T-helper 2 cell treated with Interferon-gamma antibody and Interleukin-4, amounts not matched to agents 5 μg/mL and 100 μg/mL, for 36 hours (primary cell): ENCODE data around the gene HERPUD1.

Experiments used
- DNase-seq: peaks from one replicate; pipeline ENCODE4 v3.0.0; 2021; ENCODE audit warnings: low spot score
- H3K27ac Mint-ChIP-seq: one replicate; pipeline ENCODE4 v1.8.0; 2021; ENCODE audit warnings: mild to moderate bottlenecking, mixed read lengths
- H3K27me3 Mint-ChIP-seq: one replicate; pipeline ENCODE4 v1.8.0; 2021; ENCODE audit warnings: low read depth, mixed read lengths
- H3K36me3 Mint-ChIP-seq: one replicate; pipeline ENCODE4 v1.8.0; 2021; ENCODE audit warnings: low read depth, mixed read lengths
- H3K4me1 Mint-ChIP-seq: one replicate; pipeline ENCODE4 v1.8.0; 2021; ENCODE audit warnings: low read depth, mixed read lengths
- H3K4me3 Mint-ChIP-seq: one replicate; pipeline ENCODE4 v1.8.0; 2022; ENCODE audit warnings: mild to moderate bottlenecking, moderate library complexity, mixed read lengths
- H3K9me3 Mint-ChIP-seq: one replicate; pipeline ENCODE4 v1.8.0; 2021; ENCODE audit warnings: mixed read lengths

Gene HERPUD1

GRCh38 chr16:56947604-56947995, 15.7 kb downstream of the HERPUD1 start:
- Mint-ChIP-seq H3K27ac (no peak overlapping the region), H3K36me3 (peaks cover 36% of the 10 kb centered on the region), H3K9me3 (no peaks in the 10 kb centered on the region), H3K4me3 (no peak overlapping the region), H3K4me1 (peaks cover 30% of the 10 kb centered on the region), H3K27me3 (no peaks in the 10 kb centered on the region)
- DNase-seq = no peak

GRCh38 chr16:56948234-56948633, 16.3 kb downstream of the HERPUD1 start:
- Mint-ChIP-seq H3K27ac (no peak overlapping the region), H3K4me3 (no peak overlapping the region), H3K4me1 (peaks cover 26% of the 10 kb centered on the region), H3K36me3 (peaks cover 30% of the 10 kb centered on the region), H3K27me3 (no peaks in the 10 kb centered on the region), H3K9me3 (no peaks in the 10 kb centered on the region)
- no peak for DNase-seq

- Mint-ChIP-seq H3K4me3 (no peak overlapping the region), H3K4me1 (peaks cover 18% of the 10 kb centered on the region), H3K27ac (peak overlapping the region; percentile 65), H3K9me3 (no peaks in the 10 kb centered on the region), H3K36me3 (peaks cover 14% of the 10 kb centered on the region), H3K27me3 (no peaks in the 10 kb centered on the region)
- no peak for DNase-seq
Observed at GRCh38 chr16:56950051-56950450, 18.1 kb downstream of the HERPUD1 start.

GRCh38 chr16:56950455-56950854, 18.5 kb downstream of the HERPUD1 start:
- DNase-seq = no peak
- no peak overlapping the region for H3K4me3 Mint-ChIP-seq
- no peaks in the 10 kb centered on the region for H3K9me3 Mint-ChIP-seq
- peaks cover 10% of the 10 kb centered on the region for H3K36me3 Mint-ChIP-seq
- H3K27me3 Mint-ChIP-seq = no peaks in the 10 kb centered on the region
- H3K4me1 Mint-ChIP-seq = peaks cover 18% of the 10 kb centered on the region
- peak overlapping the region; percentile 7 for H3K27ac Mint-ChIP-seq

- Mint-ChIP-seq H3K4me1 (peaks cover 18% of the 10 kb centered on the region), H3K27ac (no peak overlapping the region), H3K27me3 (no peaks in the 10 kb centered on the region), H3K9me3 (no peaks in the 10 kb centered on the region), H3K36me3 (peaks cover 8% of the 10 kb centered on the region), H3K4me3 (no peak overlapping the region)
- peak; percentile 46 for DNase-seq
Observed at GRCh38 chr16:56950881-56951771, 19.2 kb downstream of the HERPUD1 start.

GRCh38 chr16:56953006-56953405, 21.1 kb downstream of the HERPUD1 start:
- Mint-ChIP-seq H3K27me3 (no peaks in the 10 kb centered on the region), H3K36me3 (peaks cover 2% of the 10 kb centered on the region), H3K4me3 (no peak overlapping the region), H3K27ac (no peak overlapping the region), H3K4me1 (peaks cover 13% of the 10 kb centered on the region), H3K9me3 (no peaks in the 10 kb centered on the region)
- DNase-seq = no peak

GRCh38 chr16:56956076-56956475, 24.1 kb downstream of the HERPUD1 start:
- no peak for DNase-seq
- H3K4me3 Mint-ChIP-seq = no peak overlapping the region
- H3K27ac Mint-ChIP-seq = no peak overlapping the region
- no peaks in the 10 kb centered on the region for H3K27me3 Mint-ChIP-seq
- H3K36me3 Mint-ChIP-seq = no peaks in the 10 kb centered on the region
- H3K4me1 Mint-ChIP-seq = peaks cover 5% of the 10 kb centered on the region
- no peaks in the 10 kb centered on the region for H3K9me3 Mint-ChIP-seq

- H3K4me3 Mint-ChIP-seq = no peak overlapping the region
- H3K9me3 Mint-ChIP-seq = no peaks in the 10 kb centered on the region
- no peaks in the 10 kb centered on the region for H3K4me1 Mint-ChIP-seq
- H3K36me3 Mint-ChIP-seq = no peaks in the 10 kb centered on the region
- H3K27ac Mint-ChIP-seq = no peak overlapping the region
- DNase-seq = no peak
- no peaks in the 10 kb centered on the region for H3K27me3 Mint-ChIP-seq
Observed at GRCh38 chr16:56956756-56957155, 24.8 kb downstream of the HERPUD1 start.

- no peaks in the 10 kb centered on the region for H3K36me3 Mint-ChIP-seq
- H3K4me1 Mint-ChIP-seq = peaks cover 13% of the 10 kb centered on the region
- no peak overlapping the region for H3K4me3 Mint-ChIP-seq
- no peaks in the 10 kb centered on the region for H3K27me3 Mint-ChIP-seq
- no peak overlapping the region for H3K27ac Mint-ChIP-seq
- H3K9me3 Mint-ChIP-seq = no peaks in the 10 kb centered on the region
- DNase-seq = no peak
Observed at GRCh38 chr16:56960681-56961281, 28.8 kb downstream of the HERPUD1 start.

GRCh38 chr16:56961386-56961785, 29.4 kb downstream of the HERPUD1 start:
- no peak for DNase-seq
- Mint-ChIP-seq H3K4me1 (peaks cover 16% of the 10 kb centered on the region), H3K4me3 (no peak overlapping the region), H3K36me3 (no peaks in the 10 kb centered on the region), H3K9me3 (no peaks in the 10 kb centered on the region), H3K27me3 (no peaks in the 10 kb centered on the region), H3K27ac (no peak overlapping the region)

GRCh38 chr16:56961851-56962281, 29.9 kb downstream of the HERPUD1 start, which contains the start of gene CETP:
Gene CETP (plus strand): TSS chr16:56961950. CDS start chr16:56961980, 30 bp downstream.
- H3K36me3 Mint-ChIP-seq = no peaks in the 10 kb centered on the region
- no peaks in the 10 kb centered on the region for H3K9me3 Mint-ChIP-seq
- peaks cover 16% of the 10 kb centered on the region for H3K4me1 Mint-ChIP-seq
- no peaks in the 10 kb centered on the region for H3K27me3 Mint-ChIP-seq
- H3K4me3 Mint-ChIP-seq = no peak within 1 kb of the TSS
- DNase-seq = no peak
- H3K27ac Mint-ChIP-seq = no peak within 1 kb of the TSS

GRCh38 chr16:56964243-56965148, 32.6 kb downstream of the HERPUD1 start:
- no peaks in the 10 kb centered on the region for H3K27me3 Mint-ChIP-seq
- peak overlapping the region; percentile 12 for H3K4me3 Mint-ChIP-seq
- H3K36me3 Mint-ChIP-seq = no peaks in the 10 kb centered on the region

GRCh38 chr16:56965149-56966092, 33.5 kb downstream of the HERPUD1 start:
- H3K4me3 Mint-ChIP-seq = no peak overlapping the region
- H3K27ac Mint-ChIP-seq = peak overlapping the region; percentile 64
- H3K27me3 Mint-ChIP-seq = no peaks in the 10 kb centered on the region
- H3K36me3 Mint-ChIP-seq = no peaks in the 10 kb centered on the region
- peaks cover 16% of the 10 kb centered on the region for H3K4me1 Mint-ChIP-seq
- DNase-seq = no peak
- H3K9me3 Mint-ChIP-seq = no peaks in the 10 kb centered on the region

More at GRCh38 chr16:56964243-56965148, 32.6 kb downstream of the HERPUD1 start:
- peak overlapping the region; percentile 73 for H3K27ac Mint-ChIP-seq
- peaks cover 16% of the 10 kb centered on the region for H3K4me1 Mint-ChIP-seq
- DNase-seq = peak; percentile 91
- H3K9me3 Mint-ChIP-seq = no peaks in the 10 kb centered on the region
